Measurements from ENCODE around the gene CDIPT.

DNA sequence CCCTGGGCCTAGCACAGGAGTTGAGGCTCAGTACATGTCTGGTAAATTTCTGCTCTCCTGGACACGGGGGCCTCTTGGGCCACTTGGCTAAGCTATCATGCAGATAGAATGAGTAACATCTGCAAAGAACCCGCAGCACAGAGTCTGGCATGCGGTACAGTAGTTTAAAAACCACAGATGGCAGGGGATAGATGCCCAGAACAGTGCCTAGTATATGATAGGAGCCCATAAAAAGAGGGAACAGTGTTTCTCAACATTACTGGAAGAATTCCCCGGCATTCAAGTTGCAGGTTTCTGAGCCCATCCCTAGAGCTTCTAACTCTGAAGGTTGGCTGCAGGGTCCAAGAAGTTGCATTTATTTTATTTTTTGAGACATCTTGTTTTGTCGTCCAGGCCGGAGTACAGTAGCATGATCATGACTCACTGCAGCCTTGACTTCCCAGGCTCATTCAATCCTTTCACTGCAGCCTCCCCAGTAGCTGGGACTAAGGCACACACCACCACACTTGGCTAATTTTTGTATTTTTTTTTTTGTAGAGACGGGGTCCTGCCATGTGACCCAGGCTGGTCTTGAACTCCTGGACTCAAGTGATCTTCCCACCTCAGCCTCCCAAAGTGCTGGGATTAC is 5.8 kb downstream of the CDIPT start:
- TF ChIP-seq CTCF (IDR thresholded peaks at IDR 0.05), result no peak
- TF ChIP-seq POLR2A (IDR thresholded peaks at IDR 0.05), result no peak
